Measurements from ENCODE around the gene NOL9.
A peak's percentile ranks its signal among the peaks of the same experiment; 100 is the strongest.

NOL9 gene

GRCh38 chr1:6488602-6489382 lies 65.5 kb downstream of the NOL9 start:
- H3K27ac ChIP-seq (ENCODE audit: low read depth, low read length) = no peak overlapping the region
- H3K79me2 ChIP-seq (ENCODE audit: control insufficient read depth, insufficient read depth, low read length, poor library complexity) = peaks cover 18% of the 10 kb centered on the region
- no peak overlapping the region for H2BK12ac ChIP-seq (ENCODE audit: low read length)
- H2AK5ac ChIP-seq (ENCODE audit: low read length) = no peak overlapping the region
- H3K23ac ChIP-seq (ENCODE audit: low read length) = no peak overlapping the region
- H3K18ac ChIP-seq (ENCODE audit: low read length) = peak overlapping the region; percentile 25
- peak overlapping the region; percentile 19 for H2BK120ac ChIP-seq (ENCODE audit: insufficient read depth, low read length, poor library complexity)
- H2AFZ ChIP-seq (ENCODE audit: insufficient read depth, low read length, poor library complexity) = no peak overlapping the region
- H3K4me1 ChIP-seq (ENCODE audit: control insufficient read depth in 1 of 2, insufficient read depth in 2 of 2, low read length in 2 of 2) = peaks cover 33 to 38% of the 10 kb centered on the region in 2 experiments
- no peak overlapping the region for H4K8ac ChIP-seq (ENCODE audit: low read depth, low read length)
- H2BK5ac ChIP-seq (ENCODE audit: low read depth, low read length, poor library complexity) = no peak overlapping the region
- H3K9ac ChIP-seq (ENCODE audit: low read length) = no peak overlapping the region
- no peaks in the 10 kb centered on the region for H3K27me3 ChIP-seq (ENCODE audit: insufficient read depth, low read length)
- peak overlapping the region; percentile 25 for H4K91ac ChIP-seq (ENCODE audit: low read depth, low read length)
- no CpG with 5 or more reads among the region's 13 CpGs for WGBS (ENCODE audit: extremely low coverage, insufficient coverage, insufficient read length)
- peaks cover 2% of the 10 kb centered on the region for H3K9me3 ChIP-seq (ENCODE audit: insufficient read depth, low read depth, low read length)
- H3K4ac ChIP-seq (ENCODE audit: low read depth, low read length) = peak overlapping the region; percentile 3
- peak overlapping the region; percentile 26 for H3K14ac ChIP-seq (ENCODE audit: low read length)
- H3K4me2 ChIP-seq (ENCODE audit: low read length) = no peak overlapping the region
- peaks cover 12 to 19% of the 10 kb centered on the region in 2 experiments for H3K36me3 ChIP-seq (ENCODE audit: control insufficient read depth in 1 of 2, insufficient read depth in 2 of 2, low read length in 2 of 2)
- DNase-seq = no peak
- H3K4me3 ChIP-seq (ENCODE audit: low read depth, low read length) = no peak overlapping the region
- H4K12ac ChIP-seq (ENCODE audit: low read depth, low read length) = no peak overlapping the region
- H3K79me1 ChIP-seq (ENCODE audit: low read length) = peaks cover 39% of the 10 kb centered on the region

- Histone ChIP-seq H4K91ac (ENCODE audit: low read depth, low read length) (no peak overlapping the region), H2BK12ac (ENCODE audit: low read length) (no peak overlapping the region), H3K27me3 (ENCODE audit: insufficient read depth, low read length) (no peaks in the 10 kb centered on the region), H4K12ac (ENCODE audit: low read depth, low read length) (no peak overlapping the region), H3K4me3 (ENCODE audit: low read depth, low read length) (no peak overlapping the region), H3K79me1 (ENCODE audit: low read length) (peaks cover 39% of the 10 kb centered on the region), H2BK5ac (ENCODE audit: low read depth, low read length, poor library complexity) (no peak overlapping the region), H3K14ac (ENCODE audit: low read length) (no peak overlapping the region), H2BK120ac (ENCODE audit: insufficient read depth, low read length, poor library complexity) (no peak overlapping the region), H3K4ac (ENCODE audit: low read depth, low read length) (no peak overlapping the region), H3K36me3 (ENCODE audit: control insufficient read depth in 1 of 2, insufficient read depth in 2 of 2, low read length in 2 of 2) (peaks cover 15 to 25% of the 10 kb centered on the region in 2 experiments), H3K23ac (ENCODE audit: low read length) (no peak overlapping the region), H3K79me2 (ENCODE audit: control insufficient read depth, insufficient read depth, low read length, poor library complexity) (peaks cover 18% of the 10 kb centered on the region), H3K9me3 (ENCODE audit: insufficient read depth, low read depth, low read length) (peaks cover 2% of the 10 kb centered on the region), H2AFZ (ENCODE audit: insufficient read depth, low read length, poor library complexity) (no peak overlapping the region), H3K27ac (ENCODE audit: low read depth, low read length) (no peak overlapping the region), H3K4me1 (ENCODE audit: control insufficient read depth in 1 of 2, insufficient read depth in 2 of 2, low read length in 2 of 2) (peaks cover 33 to 38% of the 10 kb centered on the region in 2 experiments), H3K9ac (ENCODE audit: low read length) (no peak overlapping the region), H2AK5ac (ENCODE audit: low read length) (no peak overlapping the region), H3K18ac (ENCODE audit: low read length) (no peak overlapping the region), H4K8ac (ENCODE audit: low read depth, low read length) (no peak overlapping the region), H3K4me2 (ENCODE audit: low read length) (no peak overlapping the region)
- no CpG with 5 or more reads among the region's 14 CpGs for WGBS (ENCODE audit: extremely low coverage, insufficient coverage, insufficient read length)
- DNase-seq = no peak
These were observed 66.4 kb downstream of the NOL9 start for GRCh38 chr1:6487804-6488484.

GRCh38 chr1:6486433-6487011 lies 67.8 kb downstream of the NOL9 start:
- Histone ChIP-seq H4K91ac (ENCODE audit: low read depth, low read length) (peak overlapping the region; percentile 71), H2AK5ac (ENCODE audit: low read length) (peak overlapping the region; percentile 91), H3K4me1 (ENCODE audit: control insufficient read depth in 1 of 2, insufficient read depth in 2 of 2, low read length in 2 of 2) (peaks cover 27 to 30% of the 10 kb centered on the region in 2 experiments), H4K12ac (ENCODE audit: low read depth, low read length) (peak overlapping the region; percentile 34), H3K4ac (ENCODE audit: low read depth, low read length) (peak overlapping the region; percentile 80), H2AFZ (ENCODE audit: insufficient read depth, low read length, poor library complexity) (peak overlapping the region; percentile 47), H3K23ac (ENCODE audit: low read length) (no peak overlapping the region), H3K27ac (ENCODE audit: low read depth, low read length) (no peak overlapping the region), H2BK120ac (ENCODE audit: insufficient read depth, low read length, poor library complexity) (peak overlapping the region; percentile 61), H3K14ac (ENCODE audit: low read length) (peak overlapping the region; percentile 27), H3K9me3 (ENCODE audit: insufficient read depth, low read depth, low read length) (no peaks in the 10 kb centered on the region), H2BK5ac (ENCODE audit: low read depth, low read length, poor library complexity) (no peak overlapping the region), H3K27me3 (ENCODE audit: insufficient read depth, low read length) (no peaks in the 10 kb centered on the region), H3K9ac (ENCODE audit: low read length) (no peak overlapping the region), H3K36me3 (ENCODE audit: control insufficient read depth in 1 of 2, insufficient read depth in 2 of 2, low read length in 2 of 2) (peaks cover 16 to 23% of the 10 kb centered on the region in 2 experiments), H4K8ac (ENCODE audit: low read depth, low read length) (peak overlapping the region; percentile 84), H3K79me1 (ENCODE audit: low read length) (peaks cover 35% of the 10 kb centered on the region), H3K79me2 (ENCODE audit: control insufficient read depth, insufficient read depth, low read length, poor library complexity) (peaks cover 15% of the 10 kb centered on the region), H3K18ac (ENCODE audit: low read length) (peak overlapping the region; percentile 19), H3K4me3 (ENCODE audit: low read depth, low read length) (no peak overlapping the region), H2BK12ac (ENCODE audit: low read length) (peak overlapping the region; percentile 63), H3K4me2 (ENCODE audit: low read length) (peak overlapping the region; percentile 76)
- no CpG with 5 or more reads among the region's 15 CpGs for WGBS (ENCODE audit: extremely low coverage, insufficient coverage, insufficient read length)
- DNase-seq = peak; percentile 88 to 95

Measured in trophoblast cell (in vitro differentiated cells and primary cell).